Small intestine (tissue), 7 donors: Measurements from ENCODE around the gene ARFGAP3. TPM values are rescaled to one million over a fixed set of nuclear protein-coding genes. Genes with fewer than 3 reads are reported as not detected.
A peak's percentile ranks its signal among the peaks of the same experiment; 100 is the strongest.
"Not testable (repeated sequence)": the region's sequence is repeated elsewhere in the genome, so short reads cannot be mapped to it uniquely, and the experiment has no call there.

Source experiments
- DNase-seq, 2 donors: peaks; one replicate each; pipeline versions ENCODE4 v3.0.0 to v3.0.0-alpha.2; 2013
- FAIRE-seq: peaks from 2 replicates; lab custom pipeline; 2012; peaks lifted over from hg19 to GRCh38; lab: Jason Lieb, UNC
- H3K27ac ChIP-seq, 3 donors: one replicate each; pipeline ENCODE4 v1.5.1; 2013; ENCODE audit warnings: low read length in 2 of 3, mild to moderate bottlenecking in 2 of 3, control low read depth in 1 of 3, inconsistent platforms in 1 of 3, low read depth in 1 of 3, moderate library complexity in 1 of 3
- H3K27me3 ChIP-seq, 3 donors: one replicate each; pipeline ENCODE4 v1.6.1; 2013; ENCODE audit warnings: low read length in 3 of 3, inconsistent platforms in 1 of 3; ENCODE audit not compliant: control insufficient read depth in 3 of 3, insufficient read depth in 3 of 3
- H3K36me3 ChIP-seq, 3 donors: one replicate each; pipeline ENCODE4 v1.6.1; 2013; ENCODE audit warnings: low read length in 3 of 3, inconsistent platforms in 1 of 3, low read depth in 1 of 3, mild to moderate bottlenecking in 1 of 3, moderate library complexity in 1 of 3; ENCODE audit not compliant: control insufficient read depth in 3 of 3, insufficient read depth in 2 of 3
- H3K4me1 ChIP-seq, 3 donors: one replicate each; pipeline ENCODE4 v1.6.1; 2013; ENCODE audit warnings: low read length in 2 of 3, inconsistent platforms in 1 of 3, low read depth in 1 of 3, mild to moderate bottlenecking in 1 of 3, moderate library complexity in 1 of 3; ENCODE audit not compliant: control insufficient read depth in 3 of 3, insufficient read depth in 2 of 3
- H3K4me3 ChIP-seq, 3 donors: one replicate each; pipeline ENCODE4 v1.5.1; 2013; ENCODE audit warnings: low read length in 3 of 3, control low read depth in 1 of 3, inconsistent platforms in 1 of 3, low read depth in 1 of 3, mild to moderate bottlenecking in 1 of 3, moderate library complexity in 1 of 3
- H3K9me3 ChIP-seq, 2 donors: one replicate each; pipeline ENCODE4 v1.6.1; 2013; ENCODE audit warnings: low read depth in 1 of 2, low read length in 1 of 2; ENCODE audit not compliant: control insufficient read depth in 2 of 2, insufficient read depth in 1 of 2
- WGBS, 3 donors: extraction: QIAGEN DNeasy Blood & Tissue Kit; methylation state at CpG; one replicate each; pipeline ENCODE4 v1.1.7; 2013; 5-methylcytosine and 5-hydroxymethylcytosine counted together
- polyA plus RNA-seq, 4 donors: library from polyadenylated mRNA; stranded (reverse) in 3 of 4; unstranded in 1 of 4; fragments of 200-250 nt in 3 of 4; fragments of 120-200 nt in 1 of 4; gene quantifications; one replicate each; pipeline versions ENCODE4 v1.2.1 to v1.2.3, GENCODE V29; 2013
- donor health status: healthy with polysubstance abuse.
- donor health status: control.
- donor health status: control.
- donor health status: Bipolar disorder and iron deficiency.
- donor health status: healthy.

The ARFGAP3 gene
- polyA plus RNA-seq, 4 donors = 29.1 to 64.5 (median 53.1) TPM

- DNase-seq (no peak), FAIRE-seq (no peak)
- WGBS, 3 donors = 66 to 71% (median 67%) methylated on average over 17 to 20 of the region's 20 CpGs
- Histone ChIP-seq H3K9me3 (no peaks in the 10 kb centered on the region), H3K36me3 (peaks cover 0 to 29% (median 4%) of the 10 kb centered on the region in 3 donors), H3K27me3 (no peaks in the 10 kb centered on the region), H3K4me1 (no peaks in the 10 kb centered on the region), H3K4me3 (no peak overlapping the region), H3K27ac (peak overlapping the region in 2 of 3 donors; percentile 14 to 78)
These were observed 65.2 kb downstream of the ARFGAP3 start for GRCh38 chr22:42791721-42792452.

- DNase-seq (no peak), FAIRE-seq (no peak)
- Histone ChIP-seq H3K9me3 (no peaks in the 10 kb centered on the region), H3K27me3 (no peaks in the 10 kb centered on the region), H3K4me1 (no peaks in the 10 kb centered on the region), H3K4me3 (no peak overlapping the region), H3K36me3 (peaks cover 0 to 11% (median 0%) of the 10 kb centered on the region in 3 donors), H3K27ac (no peak overlapping the region)
- 74 to 86% (median 80%) methylated on average over 9 to 11 of the region's 11 CpGs for WGBS, 3 donors
These were observed 68.6 kb downstream of the ARFGAP3 start for GRCh38 chr22:42788466-42788865.

GRCh38 chr22:42788021-42788420, 69.1 kb downstream of the ARFGAP3 start:
- FAIRE-seq (no peak), DNase-seq (no peak)
- WGBS, 3 donors = 59 to 83% (median 62%) methylated on average over 12 of the region's 12 CpGs

GRCh38 chr22:42787357-42787736, 69.7 kb downstream of the ARFGAP3 start:
- Histone ChIP-seq H3K27ac (no peak overlapping the region), H3K4me1 (no peaks in the 10 kb centered on the region), H3K27me3 (no peaks in the 10 kb centered on the region), H3K4me3 (no peak overlapping the region), H3K9me3 (no peaks in the 10 kb centered on the region), H3K36me3 (peaks cover 0 to 3% (median 0%) of the 10 kb centered on the region in 3 donors)
- WGBS, 3 donors = 82 to 83% (median 83%) methylated on average over 14 of the region's 14 CpGs
- FAIRE-seq (no peak), DNase-seq (no peak)

More at GRCh38 chr22:42788021-42788420, 69.1 kb downstream of the ARFGAP3 start:
- Histone ChIP-seq H3K4me1 (no peaks in the 10 kb centered on the region), H3K27me3 (no peaks in the 10 kb centered on the region), H3K36me3 (peaks cover 0 to 8% (median 0%) of the 10 kb centered on the region in 3 donors), H3K27ac (no peak overlapping the region), H3K9me3 (no peaks in the 10 kb centered on the region), H3K4me3 (no peak overlapping the region)

- Histone ChIP-seq H3K4me1 (no peaks in the 10 kb centered on the region), H3K4me3 (no peak overlapping the region), H3K36me3 (peaks cover 0 to 2% (median 0%) of the 10 kb centered on the region in 3 donors), H3K27ac (no peak overlapping the region), H3K27me3 (no peaks in the 10 kb centered on the region), H3K9me3 (no peaks in the 10 kb centered on the region)
- 79 to 89% (median 88%) methylated on average over 16 of the region's 16 CpGs for WGBS, 3 donors
- DNase-seq = no peak
- FAIRE-seq = no peak
These were observed 70.3 kb downstream of the ARFGAP3 start for GRCh38 chr22:42786606-42787356.

- no peak overlapping the region for H3K4me3 ChIP-seq
- 78 to 88% (median 87%) methylated on average over 20 of the region's 20 CpGs for WGBS, 3 donors
- H3K27ac ChIP-seq = no peak overlapping the region
- no peaks in the 10 kb centered on the region for H3K27me3 ChIP-seq
- no peaks in the 10 kb centered on the region for H3K4me1 ChIP-seq
- no peaks in the 10 kb centered on the region for H3K36me3 ChIP-seq
- DNase-seq = no peak
- FAIRE-seq = no peak
- H3K9me3 ChIP-seq = no peaks in the 10 kb centered on the region
These were observed 71.2 kb downstream of the ARFGAP3 start for GRCh38 chr22:42785706-42786499.

- 87 to 93% (median 90%) methylated on average over 9 of the region's 9 CpGs for WGBS, 3 donors
- not testable (repeated sequence) for FAIRE-seq, H3K4me1 ChIP-seq, H3K9me3 ChIP-seq, H3K27ac ChIP-seq, H3K36me3 ChIP-seq, H3K4me3 ChIP-seq, DNase-seq, H3K27me3 ChIP-seq
These were observed 74.8 kb downstream of the ARFGAP3 start for GRCh38 chr22:42782306-42782705.

GRCh38 chr22:42780070-42780540, 77.0 kb downstream of the ARFGAP3 start:
- peaks cover 0 to 2% (median 0%) of the 10 kb centered on the region in 3 donors for H3K36me3 ChIP-seq
- no peaks in the 10 kb centered on the region for H3K9me3 ChIP-seq
- FAIRE-seq = no peak
- H3K4me1 ChIP-seq = no peaks in the 10 kb centered on the region
- no peak overlapping the region for H3K4me3 ChIP-seq
- WGBS, 3 donors = 20 to 23% (median 23%) methylated on average over 6 of the region's 6 CpGs
- H3K27me3 ChIP-seq = no peaks in the 10 kb centered on the region
- peak; percentile 82 to 91 for DNase-seq
- H3K27ac ChIP-seq = no peak overlapping the region
